ENCODE measurements around the gene SIK3. TPM values are rescaled to one million over a fixed set of nuclear protein-coding genes. Genes with fewer than 3 reads are reported as not detected.

The SIK3 gene
- total and polyA plus RNA-seq, 2 experiments from 2014 or later, result 6.1 to 33.9 TPM

- no peaks in the 10 kb centered on the region for H3K79me2 ChIP-seq (replicated peaks; ENCODE audit: insufficient read depth)
- no peak overlapping the region for H3K4me3 Mint-ChIP-seq
- no peaks in the 10 kb centered on the region for H3F3A ChIP-seq (replicated peaks; ENCODE audit: low read depth)
- peaks cover 8% of the 10 kb centered on the region; the same call in 2 of the 3 replicates for H3K36me3 Mint-ChIP-seq (ENCODE audit: low read depth)
- ATAC-seq, result no peak
- no peaks in the 10 kb centered on the region for H3K27me3 ChIP-seq (ENCODE audit: insufficient read depth)
- no peak overlapping the region for H3K27ac Mint-ChIP-seq
- peaks cover 4% of the 10 kb centered on the region; the same call in 2 of the 3 replicates for H3K4me1 Mint-ChIP-seq
- H4K20me1 ChIP-seq (replicated peaks; ENCODE audit: insufficient read depth), result peaks cover 5% of the 10 kb centered on the region
- peaks cover 3% of the 10 kb centered on the region for H3K27me3 Mint-ChIP-seq (ENCODE audit: insufficient read depth, low read depth, poor library complexity)
- no peak overlapping the region for H3K4me3 ChIP-seq
- peaks cover 9% of the 10 kb centered on the region; the same call in 1 of the 2 replicates for H3K36me3 ChIP-seq (ENCODE audit: insufficient read depth)
- H3K9me3 Mint-ChIP-seq, result no peaks in the 10 kb centered on the region
- no peak overlapping the region for H3K4me2 ChIP-seq
- no peaks in the 10 kb centered on the region for H3K9me2 ChIP-seq (ENCODE audit: insufficient read depth)
- no peak for DNase-seq (ENCODE audit: low spot score)
- H2AFZ ChIP-seq, result no peak overlapping the region
- no peak for TF ChIP-seq CTCF (conservative IDR thresholded peaks at IDR 0.05; ENCODE audit: low read depth in 2 of 2)
- TF ChIP-seq ZNF114 (CRISPR knock-in tag; IDR thresholded peaks at IDR 0.05), result no peak
- TF ChIP-seq CREB1 (CRISPR knock-in tag; IDR thresholded peaks at IDR 0.05; ENCODE audit: low read depth), result no peak
- TF ChIP-seq EZH2 (IDR thresholded peaks at IDR 0.05; ENCODE audit: low read depth, unreplicated experiment), result no peak
- TF ChIP-seq, protein P1, sequence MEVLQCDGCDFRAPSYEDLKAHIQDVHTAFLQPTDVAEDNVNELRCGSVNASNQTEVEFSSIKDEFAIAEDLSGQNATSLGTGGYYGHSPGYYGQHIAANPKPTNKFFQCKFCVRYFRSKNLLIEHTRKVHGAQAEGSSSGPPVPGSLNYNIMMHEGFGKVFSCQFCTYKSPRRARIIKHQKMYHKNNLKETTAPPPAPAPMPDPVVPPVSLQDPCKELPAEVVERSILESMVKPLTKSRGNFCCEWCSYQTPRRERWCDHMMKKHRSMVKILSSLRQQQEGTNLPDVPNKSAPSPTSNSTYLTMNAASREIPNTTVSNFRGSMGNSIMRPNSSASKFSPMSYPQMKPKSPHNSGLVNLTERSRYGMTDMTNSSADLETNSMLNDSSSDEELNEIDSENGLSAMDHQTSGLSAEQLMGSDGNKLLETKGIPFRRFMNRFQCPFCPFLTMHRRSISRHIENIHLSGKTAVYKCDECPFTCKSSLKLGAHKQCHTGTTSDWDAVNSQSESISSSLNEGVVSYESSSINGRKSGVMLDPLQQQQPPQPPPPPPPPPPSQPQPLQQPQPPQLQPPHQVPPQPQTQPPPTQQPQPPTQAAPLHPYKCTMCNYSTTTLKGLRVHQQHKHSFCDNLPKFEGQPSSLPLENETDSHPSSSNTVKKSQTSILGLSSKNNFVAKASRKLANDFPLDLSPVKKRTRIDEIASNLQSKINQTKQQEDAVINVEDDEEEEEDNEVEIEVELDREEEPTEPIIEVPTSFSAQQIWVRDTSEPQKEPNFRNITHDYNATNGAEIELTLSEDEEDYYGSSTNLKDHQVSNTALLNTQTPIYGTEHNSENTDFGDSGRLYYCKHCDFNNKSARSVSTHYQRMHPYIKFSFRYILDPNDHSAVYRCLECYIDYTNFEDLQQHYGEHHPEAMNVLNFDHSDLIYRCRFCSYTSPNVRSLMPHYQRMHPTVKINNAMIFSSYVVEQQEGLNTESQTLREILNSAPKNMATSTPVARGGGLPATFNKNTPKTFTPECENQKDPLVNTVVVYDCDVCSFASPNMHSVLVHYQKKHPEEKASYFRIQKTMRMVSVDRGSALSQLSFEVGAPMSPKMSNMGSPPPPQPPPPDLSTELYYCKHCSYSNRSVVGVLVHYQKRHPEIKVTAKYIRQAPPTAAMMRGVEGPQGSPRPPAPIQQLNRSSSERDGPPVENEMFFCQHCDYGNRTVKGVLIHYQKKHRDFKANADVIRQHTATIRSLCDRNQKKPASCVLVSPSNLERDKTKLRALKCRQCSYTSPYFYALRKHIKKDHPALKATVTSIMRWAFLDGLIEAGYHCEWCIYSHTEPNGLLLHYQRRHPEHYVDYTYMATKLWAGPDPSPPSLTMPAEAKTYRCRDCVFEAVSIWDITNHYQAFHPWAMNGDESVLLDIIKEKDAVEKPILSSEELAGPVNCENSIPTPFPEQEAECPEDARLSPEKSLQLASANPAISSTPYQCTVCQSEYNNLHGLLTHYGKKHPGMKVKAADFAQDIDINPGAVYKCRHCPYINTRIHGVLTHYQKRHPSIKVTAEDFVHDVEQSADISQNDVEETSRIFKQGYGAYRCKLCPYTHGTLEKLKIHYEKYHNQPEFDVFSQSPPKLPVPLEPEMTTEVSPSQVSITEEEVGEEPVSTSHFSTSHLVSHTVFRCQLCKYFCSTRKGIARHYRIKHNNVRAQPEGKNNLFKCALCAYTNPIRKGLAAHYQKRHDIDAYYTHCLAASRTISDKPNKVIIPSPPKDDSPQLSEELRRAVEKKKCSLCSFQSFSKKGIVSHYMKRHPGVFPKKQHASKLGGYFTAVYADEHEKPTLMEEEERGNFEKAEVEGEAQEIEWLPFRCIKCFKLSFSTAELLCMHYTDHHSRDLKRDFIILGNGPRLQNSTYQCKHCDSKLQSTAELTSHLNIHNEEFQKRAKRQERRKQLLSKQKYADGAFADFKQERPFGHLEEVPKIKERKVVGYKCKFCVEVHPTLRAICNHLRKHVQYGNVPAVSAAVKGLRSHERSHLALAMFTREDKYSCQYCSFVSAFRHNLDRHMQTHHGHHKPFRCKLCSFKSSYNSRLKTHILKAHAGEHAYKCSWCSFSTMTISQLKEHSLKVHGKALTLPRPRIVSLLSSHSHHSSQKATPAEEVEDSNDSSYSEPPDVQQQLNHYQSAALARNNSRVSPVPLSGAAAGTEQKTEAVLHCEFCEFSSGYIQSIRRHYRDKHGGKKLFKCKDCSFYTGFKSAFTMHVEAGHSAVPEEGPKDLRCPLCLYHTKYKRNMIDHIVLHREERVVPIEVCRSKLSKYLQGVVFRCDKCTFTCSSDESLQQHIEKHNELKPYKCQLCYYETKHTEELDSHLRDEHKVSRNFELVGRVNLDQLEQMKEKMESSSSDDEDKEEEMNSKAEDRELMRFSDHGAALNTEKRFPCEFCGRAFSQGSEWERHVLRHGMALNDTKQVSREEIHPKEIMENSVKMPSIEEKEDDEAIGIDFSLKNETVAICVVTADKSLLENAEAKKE (CRISPR knock-in tag; IDR thresholded peaks at IDR 0.05), result no peak
- TF ChIP-seq NANOG (IDR thresholded peaks at IDR 0.05; ENCODE audit: borderline replicate concordance), result no peak
- no peak for TF ChIP-seq REST (IDR thresholded peaks at IDR 0.05; ENCODE audit: unreplicated experiment)
- no peak for TF ChIP-seq STAT1 (IDR thresholded peaks at IDR 0.05; ENCODE audit: unreplicated experiment)
- no peak for TF ChIP-seq JUNB (IDR thresholded peaks at IDR 0.05; ENCODE audit: unreplicated experiment)
- TF ChIP-seq ZNF331 (CRISPR knock-in tag; IDR thresholded peaks at IDR 0.05; ENCODE audit: low read depth), result no peak
- TF ChIP-seq, protein P2, sequence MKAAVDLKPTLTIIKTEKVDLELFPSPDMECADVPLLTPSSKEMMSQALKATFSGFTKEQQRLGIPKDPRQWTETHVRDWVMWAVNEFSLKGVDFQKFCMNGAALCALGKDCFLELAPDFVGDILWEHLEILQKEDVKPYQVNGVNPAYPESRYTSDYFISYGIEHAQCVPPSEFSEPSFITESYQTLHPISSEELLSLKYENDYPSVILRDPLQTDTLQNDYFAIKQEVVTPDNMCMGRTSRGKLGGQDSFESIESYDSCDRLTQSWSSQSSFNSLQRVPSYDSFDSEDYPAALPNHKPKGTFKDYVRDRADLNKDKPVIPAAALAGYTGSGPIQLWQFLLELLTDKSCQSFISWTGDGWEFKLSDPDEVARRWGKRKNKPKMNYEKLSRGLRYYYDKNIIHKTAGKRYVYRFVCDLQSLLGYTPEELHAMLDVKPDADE (IDR thresholded peaks at IDR 0.05), result no peak
- no peak for TF ChIP-seq EZH2phosphoT487 (IDR thresholded peaks at IDR 0.05; ENCODE audit: unreplicated experiment)
- no peak for TF ChIP-seq POLR2AphosphoS5 (IDR thresholded peaks at IDR 0.05; ENCODE audit: low read depth)
- H3K27ac ChIP-seq (ENCODE audit: low read depth), result no peak overlapping the region
- H3K4me1 ChIP-seq (ENCODE audit: insufficient read depth), result no peaks in the 10 kb centered on the region
These were observed 208.0 kb downstream of the SIK3 start for GRCh38 chr11:116890193-116890592.

Measured in GM23338 (cell line).